Caco-2 (cell line): ENCODE results near the gene TNRC6C. TPM values are rescaled to one million over a fixed set of nuclear protein-coding genes. Genes with fewer than 3 reads are reported as not detected.

Experiments
- BruUV-seq: library from RNA; stranded (reverse); fragments of 400-500 nt; replicated peaks from 2 replicates; lab custom pipeline; 2021; lab: Mats Ljungman, UMichigan
- CTCF ChIA-PET: fragments of 300-600 bp; sonication (Branson Sonifier 250); formaldehyde crosslinking; loops from one replicate; lab custom pipeline; 2022; ENCODE audit warnings: antibody characterized with exemption; lab: Charles Lee
- POLR2A ChIA-PET: fragments of 300-600 bp; sonication (Branson Sonifier 250); formaldehyde crosslinking; loops from one replicate; lab custom pipeline; 2022; ENCODE audit warnings: antibody characterized with exemption; lab: Charles Lee
- DNase-seq, 2 experiments: peaks; one replicate each; pipeline versions ENCODE4 v3.0.0 to v3.0.0-alpha.2; 2020 to 2022
- H3K27me3 ChIP-seq: replicated peaks from 2 replicates; pipeline ENCODE4 v1.6.0; 2011; ENCODE audit warnings: low read length; ENCODE audit not compliant: control insufficient read depth, insufficient read depth
- H3K36me3 ChIP-seq: 2 replicates; pipeline ENCODE4 v1.5.1; 2011; ENCODE audit warnings: low read length; ENCODE audit not compliant: control insufficient read depth, insufficient read depth
- H3K4me1 ChIP-seq: fragments of 250-450 bp; sonication (Bioruptor Pico); 2 replicates; pipeline ENCODE4 v1.5.1; 2020; ENCODE audit warnings: mild to moderate bottlenecking
- H3K4me3 ChIP-seq: 2 replicates; pipeline ENCODE4 v1.5.1; 2011; ENCODE audit warnings: low read depth, mild to moderate bottlenecking, control low read depth, low read length
- H3K9me3 ChIP-seq: fragments of 250-450 bp; sonication (Bioruptor Pico); 2 replicates; pipeline ENCODE4 v1.5.1; 2020; ENCODE audit warnings: mild to moderate bottlenecking, moderate library complexity
- H3K27ac Mint-ChIP-seq: one replicate; pipeline ENCODE4 v1.8.0; 2022; ENCODE audit warnings: mixed read lengths; ENCODE audit not compliant: unreplicated experiment
- H3K27me3 Mint-ChIP-seq: one replicate; pipeline ENCODE4 v1.8.0; 2022; ENCODE audit warnings: mixed read lengths; ENCODE audit not compliant: insufficient read depth, unreplicated experiment
- H3K36me3 Mint-ChIP-seq: one replicate; pipeline ENCODE4 v1.8.0; 2022; ENCODE audit warnings: mild to moderate bottlenecking, mixed read lengths; ENCODE audit not compliant: insufficient read depth, unreplicated experiment
- H3K4me1 Mint-ChIP-seq: one replicate; pipeline ENCODE4 v1.8.0; 2022; ENCODE audit warnings: low read depth, mixed read lengths; ENCODE audit not compliant: unreplicated experiment
- H3K4me3 Mint-ChIP-seq: one replicate; pipeline ENCODE4 v1.8.0; 2022; ENCODE audit warnings: mild to moderate bottlenecking, moderate library complexity, mixed read lengths; ENCODE audit not compliant: unreplicated experiment
- H3K9me3 Mint-ChIP-seq: one replicate; pipeline ENCODE4 v1.8.0; 2022; ENCODE audit warnings: mixed read lengths; ENCODE audit not compliant: unreplicated experiment
- CTCF ChIP-seq, 2 experiments: fragments of 200-600 bp in 1 of 2; IDR thresholded peaks; 1 replicate in 1 of 2; 2 replicates in 1 of 2; pipeline versions ENCODE4 v1.5.1 to v1.8.0; 2011 to 2022; ENCODE audit warnings: antibody characterized with exemption in 1 of 2, control low read depth in 1 of 2, inconsistent platforms in 1 of 2, low read depth in 1 of 2, low read length in 1 of 2, mild to moderate bottlenecking in 1 of 2, moderate library complexity in 1 of 2; ENCODE audit not compliant: insufficient read depth in 1 of 2, severe bottlenecking in 1 of 2, unreplicated experiment in 1 of 2
- intact Hi-C: fragments of 100-400 bp; cut with micrococcal nuclease; formaldehyde crosslinking; loops from one replicate; pipeline ENCODE4 v1.10.0; 2022; ENCODE audit not compliant: unreplicated experiment
- total RNA-seq: library from RNA; stranded (reverse); gene quantifications from 2 replicates; pipeline ENCODE4 v1.2.3, GENCODE V29; 2022

TNRC6C gene
- total RNA-seq, 1 experiment from 2014 or later = 17.9 TPM

GRCh38 chr17:78128551-78129350, 170.2 kb downstream of the TNRC6C start, which contains the start of gene TMC6:
Gene TMC6, minus strand, starts transcription at chr17:78128755. Its CDS starts 1,923 bp downstream, at chr17:78126832.
- Histone ChIP-seq H3K4me3 (peak within 1 kb of the TSS; percentile 58), H3K27me3 (no peaks in the 10 kb centered on the region), H3K36me3 (peaks cover 3% of the 10 kb centered on the region; the same call in 1 of the 2 replicates), H3K9me3 (no peaks in the 10 kb centered on the region), H3K4me1 (peaks cover 23% of the 10 kb centered on the region)
- peak within 1 kb of the TSS; percentile 75 for H3K27ac Mint-ChIP-seq
- H3K36me3 Mint-ChIP-seq = peaks cover 20% of the 10 kb centered on the region
- no peaks in the 10 kb centered on the region for H3K9me3 Mint-ChIP-seq
- BruUV-seq = no TSS peak
- intact Hi-C loops = loop anchor here (2.0 to 5.0 kb wide), 3 partner anchors 22 to 59 kb away; partner anchors contain the start of genes AFMID, SYNGR2 and TK1
- POLR2A ChIA-PET = interaction anchor here (0.6 to 1.5 kb wide), 5 partner anchors 42 to 79 kb away, joined by 4 to 16 read pairs (median 7); partner anchors contain the start of genes AFMID and TK1
- no peak for TF ChIP-seq CTCF (IDR thresholded peaks at IDR 0.05; ENCODE audit: insufficient read depth in 1 of 2, low read depth in 1 of 2, low read length in 1 of 2, severe bottlenecking in 1 of 2, unreplicated experiment in 1 of 2)
- peaks cover 9% of the 10 kb centered on the region for H3K4me1 Mint-ChIP-seq
- H3K27me3 Mint-ChIP-seq = no peaks in the 10 kb centered on the region
- peak; percentile 91 for DNase-seq
- peak within 1 kb of the TSS; percentile 75 for H3K4me3 Mint-ChIP-seq
- CTCF ChIA-PET = interaction anchor here (0.6 to 1.7 kb wide), 8 partner anchors 9 to 1668 kb away, joined by 3 to 12 read pairs (median 4); partner anchors contain the start of genes CBX8 and SYNGR2

GRCh38 chr17:78129351-78130089, 171.0 kb downstream of the TNRC6C start:
- peaks cover 9% of the 10 kb centered on the region for H3K4me1 Mint-ChIP-seq
- peaks cover 17% of the 10 kb centered on the region for H3K36me3 Mint-ChIP-seq
- intact Hi-C loops = loop anchor here (2.0 to 5.0 kb wide), 3 partner anchors 21 to 58 kb away; partner anchors contain the start of genes AFMID, SYNGR2 and TK1
- Histone ChIP-seq H3K4me1 (peaks cover 23% of the 10 kb centered on the region), H3K9me3 (no peaks in the 10 kb centered on the region), H3K4me3 (peak overlapping the region; percentile 58), H3K36me3 (0 out of 2 replicates have a peak, but pooled peaks cover 1% of the 10 kb centered on the region), H3K27me3 (no peaks in the 10 kb centered on the region)
- ChIA-PET CTCF (interaction anchor here (1.4 to 1.7 kb wide), 2 partner anchors 8 to 17 kb away, joined by 5 to 12 read pairs; no protein-coding TSS in a partner anchor), POLR2A (interaction anchor here (0.6 kb wide), 1 partner anchor 78 kb away, joined by 7 read pairs; no protein-coding TSS in a partner anchor)
- no peaks in the 10 kb centered on the region for H3K9me3 Mint-ChIP-seq
- no peak for DNase-seq
- no peak for TF ChIP-seq CTCF (IDR thresholded peaks at IDR 0.05; ENCODE audit: insufficient read depth in 1 of 2, low read depth in 1 of 2, low read length in 1 of 2, severe bottlenecking in 1 of 2, unreplicated experiment in 1 of 2)
- no TSS peak for BruUV-seq
- peak overlapping the region; percentile 75 for H3K27ac Mint-ChIP-seq
- H3K27me3 Mint-ChIP-seq = no peaks in the 10 kb centered on the region
- peak overlapping the region; percentile 75 for H3K4me3 Mint-ChIP-seq

GRCh38 chr17:78130090-78130436, 171.6 kb downstream of the TNRC6C start:
- Mint-ChIP-seq H3K36me3 (peaks cover 17% of the 10 kb centered on the region), H3K27ac (peak overlapping the region; percentile 75), H3K4me1 (peaks cover 9% of the 10 kb centered on the region), H3K4me3 (no peak overlapping the region), H3K9me3 (no peaks in the 10 kb centered on the region), H3K27me3 (no peaks in the 10 kb centered on the region)
- Histone ChIP-seq H3K4me1 (peaks cover 23% of the 10 kb centered on the region), H3K9me3 (no peaks in the 10 kb centered on the region), H3K36me3 (0 out of 2 replicates have a peak, but pooled peaks cover 1% of the 10 kb centered on the region), H3K4me3 (no peak overlapping the region), H3K27me3 (no peaks in the 10 kb centered on the region)
- TF ChIP-seq CTCF (IDR thresholded peaks at IDR 0.05; ENCODE audit: insufficient read depth in 1 of 2, low read depth in 1 of 2, low read length in 1 of 2, severe bottlenecking in 1 of 2, unreplicated experiment in 1 of 2) = no peak
- no TSS peak for BruUV-seq
- intact Hi-C loops = no loop called here
- POLR2A ChIA-PET = no interaction called here
- DNase-seq = no peak
- CTCF ChIA-PET = no interaction called here
